GM08714 (cell line): ENCODE measurements around the gene TMEM255A.

Source experiments
- H3K4me3 ChIP-seq: fragments of 200-500 bp; sonication (Bioruptor generic); 2 replicates; pipeline ENCODE4 v1.5.1; 2014; ENCODE audit warnings: mild to moderate bottlenecking, low read length, inconsistent platforms
- ZNF274 ChIP-seq: IDR thresholded peaks from 2 replicates; pipeline ENCODE4 v1.6.1; 2012; ENCODE audit warnings: mild to moderate bottlenecking, low read depth, low read length

The TMEM255A gene

GRCh38 chrX:120293015-120293414 lies 18.2 kb downstream of the TMEM255A start:
- TF ChIP-seq ZNF274, result no peak

GRCh38 chrX:120291211-120291610 lies 20.1 kb downstream of the TMEM255A start:
- TF ChIP-seq ZNF274, result no peak
- no peak overlapping the region for H3K4me3 ChIP-seq

More at GRCh38 chrX:120293015-120293414, 18.2 kb downstream of the TMEM255A start:
- no peak overlapping the region for H3K4me3 ChIP-seq

- no peak for TF ChIP-seq ZNF274
- no peak overlapping the region for H3K4me3 ChIP-seq
Measured at GRCh38 chrX:120290107-120290506, 21.2 kb downstream of the TMEM255A start.

DNA sequence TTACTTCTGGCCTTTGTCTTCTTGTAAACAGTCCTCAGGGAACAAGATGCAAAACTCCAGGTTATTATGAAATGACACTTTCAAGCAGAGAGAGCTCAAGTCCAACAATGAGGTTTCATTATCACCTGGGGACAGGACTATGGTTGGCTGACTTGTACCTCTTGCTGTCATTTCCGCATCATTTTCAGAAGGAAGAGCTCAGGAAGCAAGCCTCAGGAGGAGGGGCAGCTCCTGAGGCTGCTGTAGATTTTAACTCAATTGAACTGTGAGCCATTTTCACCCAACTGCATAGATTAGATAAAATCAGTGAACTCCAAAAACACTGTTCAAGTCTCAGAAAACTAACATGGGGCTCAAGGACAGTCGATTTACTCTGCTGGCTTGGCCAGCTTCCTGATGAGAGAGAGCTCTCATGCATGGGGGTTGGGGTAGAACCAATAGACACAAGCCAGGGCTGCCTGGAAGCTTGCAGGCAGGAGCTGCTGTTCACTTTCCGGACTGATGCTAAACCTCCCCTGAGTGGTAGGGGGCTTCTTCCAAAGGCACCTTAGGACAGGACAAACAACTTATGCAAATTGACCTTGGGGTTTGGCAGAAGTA lies 23.6 kb downstream of the TMEM255A start:
- TF ChIP-seq ZNF274, result no peak
- no peak overlapping the region for H3K4me3 ChIP-seq

- TF ChIP-seq ZNF274, result no peak
- H3K4me3 ChIP-seq, result no peak overlapping the region
Measured at GRCh38 chrX:120286733-120287512, 24.3 kb downstream of the TMEM255A start.

- no peak overlapping the region for H3K4me3 ChIP-seq
- TF ChIP-seq ZNF274, result no peak
Measured at GRCh38 chrX:120282697-120283096, 28.6 kb downstream of the TMEM255A start.

- no peak overlapping the region for H3K4me3 ChIP-seq
- TF ChIP-seq ZNF274, result no peak
Measured at GRCh38 chrX:120281761-120282160, 29.5 kb downstream of the TMEM255A start.

DNA sequence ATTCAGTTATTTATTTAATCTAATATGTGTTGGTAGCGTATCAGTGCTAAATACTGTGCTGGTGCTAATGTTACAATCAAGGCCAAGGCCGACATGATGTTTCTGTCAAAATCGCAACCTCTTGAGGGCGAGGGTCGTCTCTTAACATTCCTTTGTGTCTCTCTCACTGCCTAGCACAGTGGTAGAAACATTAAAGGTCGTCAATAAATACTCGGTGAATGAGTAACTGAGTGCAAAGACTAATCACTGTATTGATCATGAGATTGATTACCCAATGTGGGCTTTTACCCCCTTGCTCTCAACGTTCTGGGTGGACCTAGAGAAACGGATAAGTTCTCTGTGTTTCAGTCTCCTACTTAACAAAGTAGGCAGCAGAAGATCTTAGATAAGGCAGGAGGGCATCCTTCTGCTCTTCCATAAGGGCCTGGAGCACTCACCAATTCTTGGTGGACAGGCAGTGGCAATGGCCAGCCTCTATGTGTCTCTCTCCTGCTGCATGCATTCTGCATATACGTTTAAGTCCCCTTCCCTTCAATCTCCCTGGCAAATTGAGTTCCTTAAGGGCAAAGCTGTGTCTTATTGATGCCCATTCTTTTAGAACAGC lies 30.1 kb downstream of the TMEM255A start:
- no peak for TF ChIP-seq ZNF274
- H3K4me3 ChIP-seq, result no peak overlapping the region

DNA sequence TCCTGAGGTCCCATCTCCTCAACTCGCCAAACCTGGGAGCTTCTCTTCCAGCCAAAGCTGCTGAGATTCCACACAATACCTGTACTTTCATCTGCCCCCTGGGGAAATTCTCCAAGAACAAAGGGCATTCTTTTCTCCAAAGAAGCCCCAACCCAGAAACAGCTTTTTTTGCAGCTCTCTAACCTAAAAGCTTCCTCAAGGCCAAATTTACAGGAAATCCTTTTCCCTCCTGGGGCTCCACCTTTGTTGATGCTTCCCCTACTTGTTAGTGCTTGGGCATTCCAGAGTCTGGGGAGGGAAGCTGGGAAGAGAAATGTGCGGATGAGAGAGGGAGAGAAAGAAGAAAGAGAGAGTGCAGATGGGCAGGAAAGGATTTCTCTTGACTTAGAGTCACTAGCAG lies 36.3 kb downstream of the TMEM255A start:
- no peak for TF ChIP-seq ZNF274
- H3K4me3 ChIP-seq, result no peak overlapping the region

GRCh38 chrX:120274145-120274544 lies 37.1 kb downstream of the TMEM255A start:
- TF ChIP-seq ZNF274, result no peak
- no peak overlapping the region for H3K4me3 ChIP-seq

DNA sequence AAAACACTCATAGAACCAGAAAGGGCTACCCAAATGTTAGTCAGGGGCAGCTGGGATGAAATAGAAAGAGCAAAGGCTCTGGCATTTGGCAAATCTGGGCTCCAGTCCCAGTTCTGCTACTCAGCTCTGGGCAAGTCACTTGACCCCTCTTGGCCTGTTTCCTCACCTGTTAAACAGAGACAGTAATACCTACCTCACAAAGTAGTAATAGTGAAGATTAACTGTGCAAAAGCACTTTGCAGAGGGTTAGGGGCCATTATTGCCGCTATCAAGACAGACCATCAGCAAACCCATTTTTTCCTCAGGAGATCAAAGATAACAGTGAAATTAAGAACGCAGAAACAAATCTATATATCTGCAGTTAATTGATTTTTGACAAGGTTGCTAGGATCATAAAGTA lies 40.0 kb downstream of the TMEM255A start:
- no peak for TF ChIP-seq ZNF274
- no peak overlapping the region for H3K4me3 ChIP-seq

DNA sequence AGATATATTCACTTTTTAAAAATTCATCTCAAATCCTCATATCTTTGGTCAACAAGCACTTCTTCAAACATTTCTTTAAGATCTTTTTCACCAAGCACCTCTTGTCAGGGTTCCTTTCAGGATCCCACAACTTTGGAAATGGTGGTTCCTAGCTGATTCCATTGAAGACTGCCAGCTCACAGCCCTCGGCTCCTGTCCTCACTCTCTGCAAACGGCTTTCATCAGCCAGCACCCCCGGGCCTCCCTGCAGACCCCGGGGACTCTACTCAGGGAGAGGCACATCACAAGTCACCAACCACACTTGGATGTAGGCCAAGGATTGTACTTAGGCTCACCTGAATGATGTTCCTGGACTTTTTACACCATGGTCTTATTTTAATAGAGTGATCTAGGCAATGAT lies 40.7 kb downstream of the TMEM255A start:
- no peak overlapping the region for H3K4me3 ChIP-seq
- TF ChIP-seq ZNF274, result no peak

DNA sequence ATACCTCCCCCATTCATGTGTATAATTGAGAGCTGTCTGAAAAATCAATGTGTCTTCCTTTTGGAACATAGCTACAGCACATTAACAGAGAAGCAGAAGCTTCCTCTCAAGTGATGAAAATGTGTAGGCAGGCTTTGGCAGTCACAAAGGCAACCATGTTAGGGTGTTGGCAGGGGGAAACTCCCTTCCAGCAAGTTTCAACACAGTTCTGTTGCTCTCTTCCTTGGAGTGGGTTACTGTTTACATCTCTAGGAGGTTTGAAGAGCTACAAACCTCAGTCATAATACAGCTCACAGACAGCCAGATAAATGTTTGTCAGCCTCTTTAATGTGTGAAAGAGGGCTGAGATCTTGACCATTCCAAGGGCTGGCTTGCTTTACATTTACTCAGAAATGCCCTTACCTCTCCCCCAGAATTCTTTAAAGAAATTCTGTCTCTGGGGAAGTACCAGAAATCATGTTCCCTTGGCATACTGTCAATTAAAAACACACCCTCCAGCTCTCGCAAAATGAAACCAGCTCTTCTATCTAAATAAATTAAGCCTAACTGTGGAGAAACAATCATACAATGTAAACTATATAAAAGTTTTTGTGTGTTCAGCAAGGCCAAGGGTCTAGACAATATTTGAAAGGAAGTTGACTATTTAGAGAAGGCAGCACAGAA lies 41.8 kb downstream of the TMEM255A start:
- no peak for TF ChIP-seq ZNF274
- H3K4me3 ChIP-seq, result no peak overlapping the region

DNA sequence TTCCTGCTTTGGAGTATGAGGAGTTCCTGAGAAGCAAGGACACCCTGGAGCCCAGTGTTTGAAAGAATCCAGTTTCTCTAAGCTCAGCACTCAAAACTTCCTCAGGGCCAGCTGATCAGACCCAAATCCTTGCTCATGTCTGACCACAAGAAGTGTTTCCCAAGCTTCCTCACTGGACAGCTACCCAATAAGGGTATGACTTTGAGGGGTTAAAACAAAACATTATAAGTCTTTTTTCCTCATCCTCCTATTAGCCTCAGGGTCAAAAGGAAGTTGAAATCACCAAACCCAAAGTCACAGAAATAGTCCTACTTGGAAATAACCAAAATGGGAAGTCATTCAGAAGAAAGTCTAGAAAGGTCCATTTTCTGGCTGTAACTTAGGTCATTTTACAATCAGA lies 46.9 kb downstream of the TMEM255A start:
- no peak for TF ChIP-seq ZNF274
- H3K4me3 ChIP-seq, result no peak overlapping the region
